Endodermal cell (in vitro differentiated cells): ENCODE results near the gene PAEP. TPM values are rescaled to one million over a fixed set of nuclear protein-coding genes. Genes with fewer than 3 reads are reported as not detected.
A peak's percentile ranks its signal among the peaks of the same experiment; 100 is the strongest.

Experiments used
- DNase-seq: peaks from one replicate; pipeline ENCODE4 v3.0.0-alpha.2; 2017
- H3K27ac ChIP-seq: 2 replicates; pipeline ENCODE4 v1.5.1; 2013; ENCODE audit warnings: mild to moderate bottlenecking, low read depth, low read length, moderate library complexity
- H3K27me3 ChIP-seq: 2 replicates; pipeline ENCODE4 v1.6.1; 2013; ENCODE audit warnings: mild to moderate bottlenecking, low read length, moderate library complexity; ENCODE audit not compliant: insufficient read depth, control insufficient read depth, poor library complexity, severe bottlenecking
- H3K36me3 ChIP-seq: 2 replicates; pipeline ENCODE4 v1.7.0; 2013; ENCODE audit warnings: mild to moderate bottlenecking, low read length, moderate library complexity; ENCODE audit not compliant: control insufficient read depth, insufficient read depth
- H3K4me1 ChIP-seq: one replicate; pipeline ENCODE4 v1.7.0; 2013; ENCODE audit warnings: low read length; ENCODE audit not compliant: control insufficient read depth, insufficient read depth
- H3K4me3 ChIP-seq: 2 replicates; pipeline ENCODE4 v1.5.1; 2013; ENCODE audit warnings: mild to moderate bottlenecking, low read length, moderate library complexity
- H3K9ac ChIP-seq: 2 replicates; pipeline ENCODE4 v1.6.1; 2013; ENCODE audit warnings: mild to moderate bottlenecking, low read length, moderate library complexity; ENCODE audit not compliant: poor library complexity, severe bottlenecking; ENCODE audit errors: extremely low read depth
- H3K9me3 ChIP-seq: 2 replicates; pipeline ENCODE4 v1.6.1; 2013; ENCODE audit warnings: mild to moderate bottlenecking, low read length, moderate library complexity; ENCODE audit not compliant: control insufficient read depth
- H3K27ac Mint-ChIP-seq: 2 replicates; pipeline ENCODE4 v1.8.0; 2020; ENCODE audit warnings: mixed read lengths
- H3K27me3 Mint-ChIP-seq: 2 replicates; pipeline ENCODE4 v1.8.0; 2021; ENCODE audit warnings: mild to moderate bottlenecking, mixed read lengths; ENCODE audit not compliant: insufficient read depth
- H3K36me3 Mint-ChIP-seq: 2 replicates; pipeline ENCODE4 v1.8.0; 2020; ENCODE audit warnings: low read depth, mixed read lengths
- H3K4me1 Mint-ChIP-seq: 2 replicates; pipeline ENCODE4 v1.8.0; 2020; ENCODE audit warnings: mixed read lengths
- H3K4me3 Mint-ChIP-seq: 2 replicates; pipeline ENCODE4 v1.8.0; 2020; ENCODE audit warnings: mild to moderate bottlenecking, moderate library complexity, mixed read lengths
- H3K9me3 Mint-ChIP-seq: 2 replicates; pipeline ENCODE4 v1.8.0; 2020; ENCODE audit warnings: mild to moderate bottlenecking, mixed read lengths
- CTCF ChIP-seq: fragments of 200-600 bp; sonication (generic); conservative IDR thresholded peaks from 2 replicates; pipeline ENCODE4 v1.5.0; 2021; ENCODE audit warnings: antibody characterized with exemption, mild to moderate bottlenecking
- WGBS, 2 experiments: methylation state at CpG; one replicate each; pipeline versions ENCODE4 v1.1.5 to v1.1.7; 2013; ENCODE audit warnings: missing lambda C conversion rate in 2 of 2, mixed read lengths in 1 of 2; ENCODE audit not compliant: insufficient coverage in 1 of 2, insufficient read length in 1 of 2; 5-methylcytosine and 5-hydroxymethylcytosine counted together
- total RNA-seq, 2 donors: library from RNA; stranded (reverse); fragmentation: NEBNext Ultra II Directional in 1 of 2; extraction: Animal tissue kit (Norgen Biotek cat#: 25700) in 1 of 2; gene quantifications; 2 replicates in 1 of 2; 3 replicates in 1 of 2; pipeline ENCODE4 v1.2.1, GENCODE V29; 2021

The PAEP gene
- total RNA-seq, 2 donors from 2014 or later: not detected

GRCh38 chr9:135522137-135522877, 39.2 kb upstream of the PAEP start:
- H3K4me1 Mint-ChIP-seq: no peaks in the 10 kb centered on the region

GRCh38 chr9:135522931-135523330, 38.6 kb upstream of the PAEP start:
- no peak for TF ChIP-seq CTCF
- WGBS, 2 experiments: 90 to 97% methylated on average over 14 to 17 of the region's 17 CpGs
- no peak overlapping the region for H3K9ac ChIP-seq
- Mint-ChIP-seq H3K36me3 (no peaks in the 10 kb centered on the region), H3K4me1 (no peaks in the 10 kb centered on the region), H3K4me3 (no peak overlapping the region), H3K27ac (no peak overlapping the region), H3K27me3 (no peaks in the 10 kb centered on the region), H3K9me3 (no peaks in the 10 kb centered on the region)
- no peaks in the 10 kb centered on the region for H3K4me1 ChIP-seq
- H3K36me3 ChIP-seq: no peaks in the 10 kb centered on the region
- no peaks in the 10 kb centered on the region for H3K27me3 ChIP-seq
- no peak overlapping the region for H3K4me3 ChIP-seq
- H3K9me3 ChIP-seq: no peaks in the 10 kb centered on the region
- DNase-seq: peak; percentile 53
- no peak overlapping the region for H3K27ac ChIP-seq

More at GRCh38 chr9:135522137-135522877, 39.2 kb upstream of the PAEP start:
- no peak overlapping the region for H3K4me3 ChIP-seq
- Mint-ChIP-seq H3K4me3 (no peak overlapping the region), H3K27me3 (no peaks in the 10 kb centered on the region), H3K9me3 (no peaks in the 10 kb centered on the region), H3K27ac (no peak overlapping the region), H3K36me3 (no peaks in the 10 kb centered on the region)
- no peak overlapping the region for H3K27ac ChIP-seq
- DNase-seq: peak; percentile 44
- no peak overlapping the region for H3K9ac ChIP-seq
- WGBS, 2 experiments: 88 to 93% methylated on average over 10 to 16 of the region's 16 CpGs
- no peaks in the 10 kb centered on the region for H3K27me3 ChIP-seq
- no peaks in the 10 kb centered on the region for H3K9me3 ChIP-seq
- no peaks in the 10 kb centered on the region for H3K4me1 ChIP-seq
- no peaks in the 10 kb centered on the region for H3K36me3 ChIP-seq
- no peak for TF ChIP-seq CTCF

GRCh38 chr9:135523521-135524129, 37.9 kb upstream of the PAEP start:
- no peaks in the 10 kb centered on the region for H3K9me3 Mint-ChIP-seq
- H3K4me3 Mint-ChIP-seq: no peak overlapping the region
- Histone ChIP-seq H3K36me3 (no peaks in the 10 kb centered on the region), H3K4me1 (no peaks in the 10 kb centered on the region), H3K4me3 (no peak overlapping the region), H3K9me3 (no peaks in the 10 kb centered on the region), H3K9ac (no peak overlapping the region), H3K27ac (no peak overlapping the region), H3K27me3 (no peaks in the 10 kb centered on the region)
- no peak overlapping the region for H3K27ac Mint-ChIP-seq
- TF ChIP-seq CTCF: peak; percentile 41
- WGBS, 2 experiments: 76 to 90% methylated on average over 14 to 21 of the region's 21 CpGs
- H3K4me1 Mint-ChIP-seq: no peaks in the 10 kb centered on the region
- peak; percentile 61 for DNase-seq
- H3K36me3 Mint-ChIP-seq: no peaks in the 10 kb centered on the region
- H3K27me3 Mint-ChIP-seq: no peaks in the 10 kb centered on the region
